ENCODE results near the gene ARHGAP24. TPM values are rescaled to one million over a fixed set of nuclear protein-coding genes. Genes with fewer than 3 reads are reported as not detected.
A peak's percentile ranks its signal among the peaks of the same experiment; 100 is the strongest.

ARHGAP24 gene
- total and polyA plus RNA-seq, 2 donors from 2014 or later, result 78.1 to 94.7 TPM

- no peak for FAIRE-seq
- peak overlapping the region in 1 of 3 donors; percentile 9 for H3K9ac ChIP-seq (ENCODE audit: low read length in 3 of 3)
- no peaks in the 10 kb centered on the region for H3K9me3 ChIP-seq (ENCODE audit: control insufficient read depth in 2 of 3, insufficient read depth in 1 of 3, low read length in 3 of 3)
These were observed 495.6 kb downstream of the ARHGAP24 start for GRCh38 chr4:85970535-85970934.

GRCh38 chr4:85979276-85979675 is 504.3 kb downstream of the ARHGAP24 start:
- FAIRE-seq, result no peak
- intact Hi-C loops (cut with DNase I), result no loop called here
- H3K27ac ChIP-seq (ENCODE audit: low read depth in 2 of 2, low read length in 2 of 2), result no peak overlapping the region
- no peak for DNase-seq
- H3K27me3 ChIP-seq (ENCODE audit: control insufficient read depth, insufficient read depth, low read length), result no peaks in the 10 kb centered on the region
- no peaks in the 10 kb centered on the region for H3K9me3 ChIP-seq (ENCODE audit: control insufficient read depth in 2 of 3, insufficient read depth in 1 of 3, low read length in 3 of 3)
- TF ChIP-seq, protein P1, sequence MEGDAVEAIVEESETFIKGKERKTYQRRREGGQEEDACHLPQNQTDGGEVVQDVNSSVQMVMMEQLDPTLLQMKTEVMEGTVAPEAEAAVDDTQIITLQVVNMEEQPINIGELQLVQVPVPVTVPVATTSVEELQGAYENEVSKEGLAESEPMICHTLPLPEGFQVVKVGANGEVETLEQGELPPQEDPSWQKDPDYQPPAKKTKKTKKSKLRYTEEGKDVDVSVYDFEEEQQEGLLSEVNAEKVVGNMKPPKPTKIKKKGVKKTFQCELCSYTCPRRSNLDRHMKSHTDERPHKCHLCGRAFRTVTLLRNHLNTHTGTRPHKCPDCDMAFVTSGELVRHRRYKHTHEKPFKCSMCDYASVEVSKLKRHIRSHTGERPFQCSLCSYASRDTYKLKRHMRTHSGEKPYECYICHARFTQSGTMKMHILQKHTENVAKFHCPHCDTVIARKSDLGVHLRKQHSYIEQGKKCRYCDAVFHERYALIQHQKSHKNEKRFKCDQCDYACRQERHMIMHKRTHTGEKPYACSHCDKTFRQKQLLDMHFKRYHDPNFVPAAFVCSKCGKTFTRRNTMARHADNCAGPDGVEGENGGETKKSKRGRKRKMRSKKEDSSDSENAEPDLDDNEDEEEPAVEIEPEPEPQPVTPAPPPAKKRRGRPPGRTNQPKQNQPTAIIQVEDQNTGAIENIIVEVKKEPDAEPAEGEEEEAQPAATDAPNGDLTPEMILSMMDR (IDR thresholded peaks at IDR 0.05; ENCODE audit: borderline replicate concordance, extremely low read depth, insufficient read depth), result no peak
- H3K4me1 ChIP-seq (ENCODE audit: control insufficient read depth in 2 of 3, insufficient read depth in 2 of 3, low read depth in 1 of 3, low read length in 3 of 3), result no peaks in the 10 kb centered on the region
- H3K9ac ChIP-seq (ENCODE audit: low read length in 3 of 3), result no peak overlapping the region
- H3K4me3 ChIP-seq (ENCODE audit: low read length in 3 of 3), result no peak overlapping the region
- H3K36me3 ChIP-seq (ENCODE audit: control insufficient read depth in 2 of 3, insufficient read depth in 3 of 3, low read length in 3 of 3), result peaks cover 7 to 44% (median 20%) of the 10 kb centered on the region in 3 donors

More at GRCh38 chr4:85970535-85970934, 495.6 kb downstream of the ARHGAP24 start:
- intact Hi-C loops (cut with DNase I), result no loop called here
- H3K27ac ChIP-seq (ENCODE audit: low read depth in 2 of 2, low read length in 2 of 2), result no peak overlapping the region
- TF ChIP-seq, protein P1 (IDR thresholded peaks at IDR 0.05; ENCODE audit: borderline replicate concordance, extremely low read depth, insufficient read depth), result no peak
- no peak for DNase-seq
- H3K4me1 ChIP-seq (ENCODE audit: control insufficient read depth in 2 of 3, insufficient read depth in 2 of 3, low read depth in 1 of 3, low read length in 3 of 3), result peaks cover 7 to 22% (median 8%) of the 10 kb centered on the region in 3 donors
- no peak overlapping the region for H3K4me3 ChIP-seq (ENCODE audit: low read length in 3 of 3)
- H3K36me3 ChIP-seq (ENCODE audit: control insufficient read depth in 2 of 3, insufficient read depth in 3 of 3, low read length in 3 of 3), result peaks cover 0 to 14% (median 8%) of the 10 kb centered on the region in 3 donors
- no peaks in the 10 kb centered on the region for H3K27me3 ChIP-seq (ENCODE audit: control insufficient read depth, insufficient read depth, low read length)

DNA sequence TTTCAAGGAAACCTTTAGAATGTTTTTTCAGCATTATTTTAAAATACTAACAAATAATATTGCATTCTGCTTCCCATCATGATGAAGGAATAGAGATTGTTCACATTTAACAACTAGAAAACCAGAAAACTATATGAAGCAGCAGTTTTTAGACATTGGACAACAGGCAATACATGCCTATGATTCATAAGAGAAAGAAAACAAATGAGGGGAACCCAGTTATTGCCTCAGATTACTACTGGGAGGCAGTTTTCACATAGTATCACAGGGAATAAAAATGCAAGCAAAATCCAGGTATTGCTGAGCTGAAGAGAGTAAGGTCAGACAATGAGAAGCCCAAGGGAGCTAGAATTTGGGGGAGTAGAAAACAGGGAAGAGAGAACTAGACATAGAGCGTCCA is 511.3 kb downstream of the ARHGAP24 start:
- peaks cover 3 to 14% (median 12%) of the 10 kb centered on the region in 3 donors for H3K36me3 ChIP-seq (ENCODE audit: control insufficient read depth in 2 of 3, insufficient read depth in 3 of 3, low read length in 3 of 3)
- DNase-seq, result no peak
- H3K9me3 ChIP-seq (ENCODE audit: control insufficient read depth in 2 of 3, insufficient read depth in 1 of 3, low read length in 3 of 3), result no peaks in the 10 kb centered on the region
- no peak overlapping the region for H3K4me3 ChIP-seq (ENCODE audit: low read length in 3 of 3)
- no peak overlapping the region for H3K9ac ChIP-seq (ENCODE audit: low read length in 3 of 3)
- no peaks in the 10 kb centered on the region for H3K27me3 ChIP-seq (ENCODE audit: control insufficient read depth, insufficient read depth, low read length)
- intact Hi-C loops (cut with DNase I), result no loop called here
- no peak for FAIRE-seq
- no peak overlapping the region for H3K27ac ChIP-seq (ENCODE audit: low read depth in 2 of 2, low read length in 2 of 2)
- TF ChIP-seq, protein P1 (IDR thresholded peaks at IDR 0.05; ENCODE audit: borderline replicate concordance, extremely low read depth, insufficient read depth), result no peak
- no peaks in the 10 kb centered on the region for H3K4me1 ChIP-seq (ENCODE audit: control insufficient read depth in 2 of 3, insufficient read depth in 2 of 3, low read depth in 1 of 3, low read length in 3 of 3)

- DNase-seq (no peak), FAIRE-seq (no peak)
- TF ChIP-seq, protein P1 (IDR thresholded peaks at IDR 0.05; ENCODE audit: borderline replicate concordance, extremely low read depth, insufficient read depth), result no peak
- Histone ChIP-seq H3K4me1 (ENCODE audit: control insufficient read depth in 2 of 3, insufficient read depth in 2 of 3, low read depth in 1 of 3, low read length in 3 of 3) (no peaks in the 10 kb centered on the region), H3K4me3 (ENCODE audit: low read length in 3 of 3) (no peak overlapping the region), H3K9me3 (ENCODE audit: control insufficient read depth in 2 of 3, insufficient read depth in 1 of 3, low read length in 3 of 3) (no peaks in the 10 kb centered on the region), H3K27me3 (ENCODE audit: control insufficient read depth, insufficient read depth, low read length) (no peaks in the 10 kb centered on the region), H3K36me3 (ENCODE audit: control insufficient read depth in 2 of 3, insufficient read depth in 3 of 3, low read length in 3 of 3) (peaks cover 14 to 33% (median 20%) of the 10 kb centered on the region in 3 donors), H3K27ac (ENCODE audit: low read depth in 2 of 2, low read length in 2 of 2) (no peak overlapping the region), H3K9ac (ENCODE audit: low read length in 3 of 3) (no peak overlapping the region)
- intact Hi-C loops (cut with DNase I), result no loop called here
These were observed 518.7 kb downstream of the ARHGAP24 start for GRCh38 chr4:85993641-85994040.
